Body of pancreas (tissue), 4 donors: Measurements from ENCODE around the gene HS3ST5. TPM values are rescaled to one million over a fixed set of nuclear protein-coding genes. Genes with fewer than 3 reads are reported as not detected.

Source experiments
- ATAC-seq: fragments of 150-250 bp; one replicate; pipeline ENCODE4 v1.9.1; 2016
- DNase-seq, 4 donors: peaks; one replicate each; pipeline ENCODE4 v3.0.0-alpha.2; 2019
- H3K27ac ChIP-seq, 4 donors: fragments of 200-600 bp; sonication (generic); 1 replicate in 3 of 4; 2 replicates in 1 of 4; pipeline versions ENCODE4 v1.5.1 to v1.6.1; 2016 to 2019; ENCODE audit warnings: mild to moderate bottlenecking in 1 of 4, mixed read lengths in 1 of 4, moderate library complexity in 1 of 4
- H3K27me3 ChIP-seq, 2 donors: fragments of 200-600 bp; sonication (generic); one replicate each; pipeline ENCODE4 v1.6.0; 2016; ENCODE audit warnings: mild to moderate bottlenecking in 1 of 2
- H3K36me3 ChIP-seq, 2 donors: fragments of 200-600 bp; sonication (generic); replicated peaks in 1 of 2; 2 replicates each; pipeline ENCODE4 v1.5.1; 2016; ENCODE audit warnings: low read depth in 2 of 2; ENCODE audit not compliant: insufficient read depth in 1 of 2
- H3K4me1 ChIP-seq: fragments of 200-600 bp; sonication (generic); one replicate; pipeline ENCODE4 v1.6.0; 2016
- H3K4me3 ChIP-seq, 2 donors: fragments of 200-600 bp; sonication (generic); 1 replicate in 1 of 2; 2 replicates in 1 of 2; pipeline ENCODE4 v1.5.1; 2016 to 2019
- H3K9me3 ChIP-seq, 3 donors: fragments of 200-600 bp; sonication (generic); 1 replicate in 2 of 3; 2 replicates in 1 of 3; pipeline ENCODE4 v1.5.1; 2016
- CTCF ChIP-seq, 7 experiments: fragments of 450-650 bp in 4 of 7; fragments of 200-600 bp in 3 of 7; sonication (generic) in 3 of 7; IDR thresholded peaks; one replicate each; pipeline ENCODE4 v1.5.1; 2016 to 2019; ENCODE audit warnings: antibody characterized with exemption in 7 of 7
- POLR2A ChIP-seq, 3 donors: fragments of 450-650 bp; IDR thresholded peaks; one replicate each; pipeline ENCODE4 v1.6.1; 2016; ENCODE audit warnings: antibody characterized with exemption in 3 of 3, mild to moderate bottlenecking in 2 of 3
- WGBS, 2 donors: methylation state at CpG; one replicate each; pipeline ENCODE4 v1.1.5; 2017; 5-methylcytosine and 5-hydroxymethylcytosine counted together
- intact Hi-C: fragments of 100-400 bp; cut with DNase I; formaldehyde crosslinking; loops from one replicate; pipeline ENCODE4 v1.15.1; 2023
- total RNA-seq, 2 donors: library from RNA; depleted of rRNA; stranded (reverse); fragments of >200 nt; gene quantifications; one replicate each; pipeline ENCODE4 v1.1.0, GENCODE V29; 2016

HS3ST5 gene
- total RNA-seq, 2 donors from 2014 or later, result 0.26 TPM; not detected in 1

DNA sequence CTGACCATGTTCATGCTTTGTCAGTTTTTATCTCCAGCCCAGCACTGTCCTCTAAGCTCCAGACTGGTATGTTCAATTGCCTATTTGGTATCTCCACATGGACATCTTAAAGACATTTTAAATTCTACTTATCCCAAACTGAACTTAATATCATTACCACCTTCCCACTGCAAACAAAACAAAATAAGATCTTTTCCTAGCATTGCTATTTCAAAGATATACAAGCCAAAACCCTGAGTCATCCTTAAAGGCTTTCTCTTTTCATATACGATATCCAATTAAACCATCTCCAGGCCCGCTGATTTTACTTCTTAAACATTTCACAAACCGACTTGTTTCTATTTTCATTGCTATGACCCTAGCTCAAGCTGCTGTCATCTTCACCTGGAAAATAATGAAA is 35.1 kb upstream of the HS3ST5 start:
- TF ChIP-seq POLR2A (IDR thresholded peaks at IDR 0.05) (no peak), CTCF (IDR thresholded peaks at IDR 0.05) (no peak)
- Histone ChIP-seq H3K4me1 (no peaks in the 10 kb centered on the region), H3K27me3 (no peaks in the 10 kb centered on the region), H3K27ac (no peak overlapping the region), H3K36me3 (no peaks in the 10 kb centered on the region), H3K9me3 (no peaks in the 10 kb centered on the region), H3K4me3 (no peak overlapping the region)
- intact Hi-C loops, result no loop called here
- ATAC-seq (no peak), DNase-seq (no peak)
- WGBS, 2 donors, result 90% methylated on average over 3 of the region's 3 CpGs

DNA sequence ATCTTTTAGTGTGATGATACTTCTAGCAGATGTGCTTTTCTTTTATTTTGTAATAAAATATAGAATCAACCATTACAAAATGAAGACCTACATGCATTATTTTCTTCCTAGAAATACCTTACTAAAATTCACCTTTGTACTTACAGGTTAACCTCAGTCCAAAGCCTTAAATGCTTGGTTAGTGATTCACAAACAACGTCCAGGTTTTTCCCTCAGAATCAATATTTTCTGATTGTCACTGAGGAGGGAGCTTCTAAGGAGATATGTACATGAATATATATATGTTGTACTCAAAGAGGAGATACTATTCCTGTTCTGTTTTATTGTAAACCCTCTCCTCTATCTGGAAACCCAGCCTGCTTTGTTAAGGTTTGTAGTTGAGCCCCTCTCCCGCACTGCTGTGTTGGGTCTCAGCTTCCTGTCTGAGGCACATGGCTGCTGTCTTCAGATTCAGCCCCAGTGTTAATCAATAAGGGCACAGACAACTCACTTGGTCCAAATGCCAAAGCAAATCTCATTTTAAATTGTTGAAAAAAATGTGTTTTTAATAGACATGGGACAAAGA is 33.9 kb upstream of the HS3ST5 start:
- DNase-seq (no peak), ATAC-seq (no peak)
- no peaks in the 10 kb centered on the region for H3K36me3 ChIP-seq
- no peak overlapping the region for H3K4me3 ChIP-seq
- H3K27me3 ChIP-seq, result no peaks in the 10 kb centered on the region
- TF ChIP-seq POLR2A (IDR thresholded peaks at IDR 0.05) (no peak), CTCF (IDR thresholded peaks at IDR 0.05) (no peak)
- H3K4me1 ChIP-seq, result no peaks in the 10 kb centered on the region
- WGBS, 2 donors, result 14 to 30% methylated on average over 2 of the region's 2 CpGs
- H3K9me3 ChIP-seq, result no peaks in the 10 kb centered on the region
- no peak overlapping the region for H3K27ac ChIP-seq
- intact Hi-C loops, result no loop called here

DNA sequence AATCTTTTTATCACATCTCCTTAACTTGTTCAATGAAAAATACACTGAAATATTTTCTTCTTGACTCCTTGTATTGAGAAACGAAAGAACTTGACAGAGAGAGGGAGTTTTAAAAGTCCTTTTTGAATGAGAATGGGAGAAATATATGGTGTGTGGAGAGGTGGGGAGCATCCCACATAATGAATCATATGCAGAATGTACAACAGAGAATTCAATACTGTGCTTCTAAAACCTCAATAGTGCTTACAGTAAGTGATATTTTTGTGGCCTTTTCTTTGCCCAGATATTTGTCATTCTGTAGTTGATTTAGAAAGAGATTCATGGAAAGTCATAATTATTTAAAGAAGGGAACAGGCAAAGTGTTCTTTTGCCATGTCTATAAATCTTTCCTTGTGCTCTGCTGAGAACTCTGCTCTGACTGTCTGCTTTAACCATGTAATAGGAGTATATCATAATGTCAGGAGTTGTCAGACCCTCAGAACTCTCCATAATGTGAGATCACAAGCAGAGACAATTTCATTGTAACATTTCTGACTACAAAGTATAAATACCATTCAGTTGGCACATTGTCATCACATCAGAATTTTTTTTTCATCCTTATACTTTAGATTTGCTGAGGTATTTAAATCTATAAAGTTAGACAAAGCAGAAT is 32.8 kb upstream of the HS3ST5 start:
- ATAC-seq (no peak), DNase-seq (no peak)
- intact Hi-C loops, result no loop called here
- 35 to 45% methylated on average over 1 of the region's 1 CpG for WGBS, 2 donors
- TF ChIP-seq POLR2A (IDR thresholded peaks at IDR 0.05) (no peak), CTCF (IDR thresholded peaks at IDR 0.05) (no peak)
- no peaks in the 10 kb centered on the region for H3K36me3 ChIP-seq
- H3K4me3 ChIP-seq, result no peak overlapping the region
- H3K4me1 ChIP-seq, result no peaks in the 10 kb centered on the region
- no peaks in the 10 kb centered on the region for H3K9me3 ChIP-seq
- no peak overlapping the region for H3K27ac ChIP-seq
- no peaks in the 10 kb centered on the region for H3K27me3 ChIP-seq

- DNase-seq (no peak), ATAC-seq (no peak)
- no peak overlapping the region for H3K4me3 ChIP-seq
- intact Hi-C loops, result no loop called here
- no peaks in the 10 kb centered on the region for H3K36me3 ChIP-seq
- H3K27ac ChIP-seq, result no peak overlapping the region
- H3K27me3 ChIP-seq, result no peaks in the 10 kb centered on the region
- TF ChIP-seq POLR2A (IDR thresholded peaks at IDR 0.05), result no peak
- TF ChIP-seq CTCF (IDR thresholded peaks at IDR 0.05), result no peak
- H3K4me1 ChIP-seq, result no peaks in the 10 kb centered on the region
- 50 to 71% methylated on average over 1 of the region's 1 CpG for WGBS, 2 donors
- no peaks in the 10 kb centered on the region for H3K9me3 ChIP-seq
Observed at GRCh38 chr6:114367315-114367961, 24.6 kb upstream of the HS3ST5 start.
